GM19468 (cell line): ENCODE results near the gene LPCAT3.

Experiments used
- ATAC-seq: cut with Tn5 transposase; IDR thresholded peaks from one replicate; pipeline ENCODE4 v1.9.1; 2021; ENCODE audit warnings: mild to moderate bottlenecking, moderate library complexity, moderate number of reproducible peaks; ENCODE audit not compliant: unreplicated experiment; ENCODE audit errors: extremely low read depth

Gene LPCAT3

DNA sequence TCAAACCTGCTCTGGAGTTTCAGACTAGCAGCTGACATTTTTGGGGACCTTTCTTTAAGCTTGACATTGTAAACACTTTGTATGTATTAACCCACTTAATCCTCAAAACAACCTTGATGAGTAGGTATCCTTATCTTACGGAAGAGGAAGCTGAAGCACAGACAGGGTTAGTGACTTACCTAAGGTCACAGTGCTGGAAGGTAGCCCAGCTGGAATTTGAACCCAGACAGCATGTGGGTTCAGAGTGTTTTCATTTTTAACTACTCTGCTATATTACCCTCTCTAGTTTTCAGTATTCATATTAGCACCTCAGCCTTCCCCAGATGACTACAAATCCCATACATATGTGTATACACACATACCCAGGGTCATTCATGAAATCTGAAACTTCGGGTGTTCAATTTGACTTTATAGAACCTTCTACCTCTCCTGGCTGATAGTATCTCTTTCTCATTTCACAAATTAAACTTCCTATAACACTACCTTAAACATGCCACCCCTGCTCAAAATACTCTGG lies 13.9 kb downstream of the LPCAT3 start:
- no peak for ATAC-seq

DNA sequence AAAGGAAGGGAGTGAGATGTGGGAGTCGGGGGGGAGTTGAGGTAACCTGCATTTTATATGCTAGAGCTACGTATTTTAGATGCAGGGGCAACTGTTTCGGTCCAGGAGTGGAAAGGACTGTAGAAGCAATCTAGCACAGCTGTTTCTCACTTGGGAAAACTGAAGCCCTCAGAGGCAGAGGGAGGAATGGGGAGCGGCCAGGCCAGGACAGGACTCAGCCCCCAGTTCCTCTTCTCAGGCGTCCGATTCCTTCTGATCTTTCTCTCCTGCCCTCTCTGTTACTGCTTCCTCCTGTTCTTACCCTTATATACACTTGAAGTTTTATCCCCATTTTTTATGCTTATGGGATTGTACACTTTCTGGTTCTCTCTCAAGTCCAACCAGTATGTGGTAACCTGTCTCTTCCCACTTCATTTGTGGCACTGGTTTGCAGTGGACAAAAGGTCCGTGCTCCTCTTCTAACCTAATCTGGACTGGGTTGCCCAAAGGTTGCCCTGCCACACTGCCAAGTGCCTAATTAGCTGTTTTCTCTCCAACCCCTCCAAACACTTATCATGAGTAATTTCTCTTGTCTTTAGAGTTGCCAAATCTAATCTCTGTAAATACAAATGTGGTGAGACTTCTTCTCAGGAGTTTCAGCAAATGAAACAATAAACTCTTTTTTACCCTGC lies 16.2 kb downstream of the LPCAT3 start:
- ATAC-seq: no peak

DNA sequence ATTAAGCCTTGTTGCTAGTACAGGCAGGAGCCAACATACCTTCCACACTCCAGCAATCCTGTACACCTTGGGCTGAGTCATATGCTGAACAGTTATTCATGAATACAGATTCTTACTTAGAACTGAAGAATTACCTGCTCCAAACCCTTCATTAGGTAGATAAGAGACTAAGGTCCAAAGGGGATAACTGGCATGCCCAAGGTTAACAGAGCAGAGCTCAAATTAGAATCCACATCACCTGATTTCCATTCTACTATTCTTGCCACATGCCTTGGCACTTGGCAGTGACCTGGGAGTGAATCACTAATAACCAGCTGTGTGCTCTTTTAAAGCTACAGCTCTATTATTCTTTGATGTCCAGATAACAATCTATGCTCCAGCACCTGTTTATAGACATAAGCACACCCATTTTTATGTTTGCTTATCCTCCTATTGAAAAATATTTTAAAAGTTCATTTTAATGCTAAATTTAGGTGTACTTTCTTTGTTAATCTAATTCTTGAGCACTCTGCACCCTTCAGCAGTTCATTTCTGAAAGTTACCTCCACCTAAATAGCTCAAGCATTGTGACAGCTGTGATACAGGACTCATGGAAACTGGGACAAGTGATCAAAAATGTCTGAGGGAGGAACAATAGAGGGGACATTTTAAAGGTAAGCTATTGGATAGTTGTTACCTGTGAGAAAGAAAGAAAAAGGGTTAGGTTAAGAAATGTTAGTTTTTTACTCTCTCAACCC lies 19.4 kb downstream of the LPCAT3 start:
- no peak for ATAC-seq

DNA sequence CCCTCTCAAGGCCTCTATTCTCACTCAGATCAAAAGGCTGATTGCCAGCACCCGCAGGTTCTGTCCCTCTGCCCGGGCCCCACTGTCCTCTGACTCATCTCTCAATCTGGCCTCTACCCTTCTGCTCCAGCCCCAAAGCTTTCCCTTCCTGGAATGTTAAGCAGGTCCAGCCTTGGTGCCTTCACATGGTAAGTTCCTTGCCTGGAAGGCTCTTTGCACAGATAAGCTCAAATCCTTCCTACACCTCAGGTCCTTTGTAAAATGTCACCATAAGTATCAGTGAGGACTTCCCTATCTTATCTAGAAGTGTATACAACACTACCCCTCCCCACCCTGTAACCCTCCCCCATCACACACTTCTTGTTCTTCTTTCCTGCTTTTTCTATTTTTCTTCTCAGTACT lies 22.2 kb downstream of the LPCAT3 start:
- no peak for ATAC-seq

DNA sequence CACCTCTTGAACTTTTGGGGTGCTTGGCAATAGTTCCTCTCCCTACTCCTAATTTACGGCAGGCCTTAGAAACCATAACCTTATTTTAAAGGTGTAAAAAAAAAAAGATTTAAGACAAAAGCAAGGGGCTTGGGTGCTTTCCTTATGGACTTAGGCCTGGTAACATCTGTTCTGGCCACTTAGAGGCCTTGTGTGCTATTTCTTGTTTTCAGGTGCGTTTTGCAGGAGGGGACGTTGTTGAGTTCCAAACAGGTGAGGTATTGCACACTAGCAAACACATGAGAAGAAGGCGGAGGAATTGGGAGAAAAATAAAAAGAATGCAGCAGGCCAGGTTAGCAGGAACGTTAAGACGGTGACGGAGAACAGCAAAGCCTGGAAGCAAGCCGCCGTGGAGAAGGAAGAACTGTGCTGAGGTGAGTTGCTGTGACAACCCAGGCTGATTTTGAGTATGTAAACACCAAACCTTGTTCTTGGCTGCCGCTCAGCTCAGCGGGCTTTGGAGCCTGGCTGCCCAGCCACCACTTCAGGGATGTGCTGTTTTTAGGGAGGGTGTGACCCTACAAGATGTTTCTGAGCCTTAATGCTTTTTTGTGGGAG lies 30.2 kb downstream of the LPCAT3 start:
- no peak for ATAC-seq

DNA sequence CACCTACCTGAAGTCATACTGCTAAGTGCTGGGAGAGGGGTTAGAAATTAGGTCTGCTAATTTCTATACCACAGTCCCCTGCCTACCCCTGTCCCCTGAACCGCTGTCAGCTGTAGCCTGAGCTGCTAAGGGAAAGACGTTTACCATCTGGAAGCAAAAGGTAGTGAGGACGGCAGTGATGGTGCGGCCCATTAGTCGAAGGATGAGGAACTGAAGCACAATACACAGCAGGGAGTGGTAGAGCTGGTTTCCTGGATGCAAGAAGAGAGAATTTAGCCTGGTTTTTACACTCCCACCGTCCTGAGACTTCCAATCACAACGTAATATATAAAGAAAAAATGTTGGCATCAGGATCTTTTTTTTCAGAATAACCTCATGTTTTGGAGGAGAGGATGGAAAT lies 35.7 kb downstream of the LPCAT3 start:
- ATAC-seq: no peak

DNA sequence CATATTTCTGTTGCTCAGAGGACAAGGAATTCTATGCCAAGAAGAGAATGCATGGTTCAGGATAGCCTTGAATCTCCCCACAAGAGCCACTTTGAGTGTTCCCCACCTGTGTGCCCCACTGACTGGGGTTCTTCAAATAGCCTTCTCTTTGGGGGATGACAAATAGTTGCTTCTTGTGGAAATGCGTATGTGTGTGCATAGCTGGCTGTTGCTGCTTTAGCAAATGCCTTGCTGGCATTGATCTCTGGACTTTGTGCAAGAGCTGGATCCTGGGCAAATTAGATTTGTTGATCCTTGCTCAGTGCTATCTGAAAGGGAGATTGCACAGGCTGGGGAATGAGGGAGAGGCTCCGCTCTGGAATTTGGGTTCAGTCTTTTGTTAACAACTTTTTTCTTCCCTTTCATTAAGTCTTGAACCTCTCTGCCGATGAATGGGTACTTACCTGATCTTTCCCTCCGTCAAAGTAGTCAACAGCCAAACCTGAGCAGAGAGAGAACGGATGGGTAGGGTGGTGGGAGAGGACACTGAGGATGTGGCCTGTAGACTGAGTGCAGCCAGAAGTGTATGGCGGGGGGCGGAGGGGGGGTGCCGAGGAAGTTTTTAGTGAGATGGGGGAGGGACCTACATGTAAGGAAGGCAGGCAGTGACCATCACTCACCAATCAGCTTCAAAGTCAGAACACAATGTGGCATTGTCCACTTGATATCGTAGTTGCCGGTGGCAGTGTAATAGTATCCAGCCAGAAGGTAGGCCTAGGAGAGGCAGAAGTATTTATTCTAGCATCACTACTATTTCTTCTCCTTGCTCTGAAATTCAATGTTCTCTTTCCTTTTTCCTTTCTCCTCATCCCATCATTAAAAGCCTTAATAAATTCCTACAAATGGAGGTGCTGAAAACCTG lies 36.9 kb downstream of the LPCAT3 start:
- ATAC-seq: no peak

DNA sequence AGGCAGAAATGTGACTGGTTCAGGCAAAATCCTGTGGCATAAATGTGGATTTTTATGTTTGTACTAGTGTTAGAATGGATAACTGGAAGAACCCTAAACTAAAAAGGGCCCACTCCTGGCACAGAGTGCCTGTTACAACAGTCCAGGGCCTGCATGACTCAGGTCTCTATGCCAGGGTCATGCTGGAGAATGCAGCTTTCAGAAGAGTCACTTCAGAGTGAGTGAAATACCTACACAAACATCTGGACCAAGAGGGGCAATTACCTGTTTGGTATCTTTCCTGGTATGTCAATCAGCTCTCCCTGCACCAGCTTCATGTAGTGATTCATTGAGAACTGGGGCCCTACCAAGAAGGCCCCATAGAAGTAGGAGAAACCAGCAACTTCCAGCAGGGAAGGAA lies 37.5 kb downstream of the LPCAT3 start:
- no peak for ATAC-seq

DNA sequence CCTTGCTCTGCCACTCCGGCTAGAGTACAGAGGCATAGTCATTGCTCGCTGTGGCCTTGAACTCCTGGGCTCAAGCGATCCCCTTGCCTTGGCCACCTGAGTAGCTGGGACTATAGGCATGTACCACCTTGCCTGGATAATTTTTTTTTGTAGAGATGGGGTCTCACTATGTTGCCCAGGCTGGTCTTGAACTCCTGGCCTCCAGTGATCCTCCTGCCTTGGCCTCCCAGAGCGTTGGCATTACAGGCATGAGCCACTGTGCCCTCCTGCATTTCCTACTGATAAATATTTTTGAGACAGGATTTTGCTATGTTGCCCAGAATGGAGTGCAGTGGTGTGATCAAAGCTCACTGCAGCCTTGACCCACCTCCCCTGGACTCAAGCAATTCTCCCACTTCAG lies 38.2 kb downstream of the LPCAT3 start:
- no peak for ATAC-seq

DNA sequence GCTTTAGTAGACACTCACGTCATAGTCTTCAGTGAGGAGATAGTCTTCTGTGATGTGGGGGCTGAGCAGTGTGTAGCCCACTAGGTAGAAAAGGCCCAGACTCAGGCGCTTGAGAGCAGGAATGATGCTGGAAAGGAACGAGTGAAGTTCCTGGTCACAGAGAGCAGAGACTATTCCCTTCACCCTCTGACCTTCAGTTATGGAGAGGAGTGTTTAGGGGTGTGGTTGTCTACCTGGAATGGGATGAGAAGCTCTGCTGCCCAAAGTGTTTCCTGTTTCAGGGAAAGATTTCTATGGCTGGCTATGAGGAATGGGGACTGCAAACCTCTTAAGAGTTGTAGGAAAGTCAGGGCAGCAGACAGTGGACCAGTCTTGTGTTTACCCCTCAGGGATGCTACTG lies 38.8 kb downstream of the LPCAT3 start:
- ATAC-seq: no peak

DNA sequence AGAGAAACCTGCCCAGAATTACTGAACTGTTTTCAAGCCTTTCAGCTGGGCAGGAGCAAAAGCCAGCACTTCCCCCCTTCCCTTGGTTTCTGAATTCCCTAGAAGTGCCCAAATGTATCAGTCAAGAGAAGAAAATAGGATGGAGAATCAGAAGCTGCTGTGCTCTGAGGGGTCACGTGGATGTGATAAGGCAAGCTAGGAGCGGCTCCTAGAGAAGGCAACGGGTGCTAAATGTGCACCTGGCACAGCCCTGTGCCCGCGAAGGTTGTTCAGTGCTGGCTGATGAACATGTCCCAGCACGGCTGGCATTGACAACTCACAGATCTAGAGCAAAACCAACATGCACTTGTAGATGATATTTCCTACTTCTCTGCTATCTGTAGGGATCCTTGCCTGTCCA lies 39.3 kb downstream of the LPCAT3 start:
- ATAC-seq: no peak

DNA sequence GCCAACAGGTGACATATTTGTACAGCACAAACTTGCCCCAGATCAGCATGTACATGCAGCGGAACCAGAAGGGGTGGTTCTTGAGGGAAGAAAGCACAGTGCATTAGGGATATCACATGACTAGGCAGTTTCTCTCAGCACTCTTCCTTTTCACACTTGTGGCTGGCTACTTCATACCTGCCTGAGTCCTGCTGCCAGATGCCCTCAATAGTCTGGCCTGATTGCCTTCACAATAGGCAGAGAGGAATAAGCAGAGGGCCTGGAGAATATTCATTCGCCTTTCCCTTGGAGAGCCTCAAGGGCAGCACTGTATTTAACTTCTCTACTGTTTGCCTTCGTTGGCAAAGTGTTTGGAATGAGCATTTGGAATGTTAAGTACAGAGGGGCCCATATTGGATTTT lies 39.7 kb downstream of the LPCAT3 start:
- ATAC-seq: no peak

DNA sequence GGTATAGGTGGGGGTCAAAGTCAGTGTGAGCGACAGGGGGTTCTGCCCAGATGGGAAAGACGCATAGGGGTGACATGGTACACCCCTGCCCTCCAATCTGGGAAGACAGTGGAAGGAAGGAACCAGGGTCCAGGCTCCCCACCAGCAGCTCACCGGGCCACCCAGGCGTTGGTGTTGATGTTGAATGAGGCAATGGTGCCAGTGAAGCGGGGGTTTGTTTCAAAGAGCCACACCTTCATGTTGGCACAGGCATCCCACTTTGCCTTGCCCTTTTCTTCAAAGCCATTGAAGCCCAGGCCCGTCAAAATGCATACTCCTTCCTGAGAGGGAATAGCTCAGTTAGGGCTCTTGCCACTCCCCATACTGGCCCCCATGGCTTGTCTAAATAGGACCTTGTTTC lies 40.1 kb downstream of the LPCAT3 start:
- ATAC-seq: no peak

DNA sequence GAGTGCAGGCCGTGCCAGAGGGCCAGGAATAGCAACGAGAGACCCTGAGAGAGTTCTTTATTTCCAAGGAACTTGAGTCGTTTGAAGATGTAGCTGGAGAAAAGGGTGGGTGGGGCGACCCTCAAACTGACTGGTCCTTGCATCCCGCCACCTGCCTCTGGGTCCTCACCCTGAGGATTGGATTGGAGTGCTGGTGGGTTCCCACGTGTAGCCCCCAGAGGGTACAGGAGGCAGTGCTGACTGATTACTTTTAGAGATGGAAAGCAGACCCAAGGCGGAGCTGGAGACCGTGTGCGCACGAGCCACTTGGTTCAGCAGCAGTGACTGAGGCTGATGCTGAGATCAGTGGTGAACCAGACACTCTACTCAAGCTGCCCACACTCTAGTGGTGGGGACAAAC lies 40.6 kb downstream of the LPCAT3 start:
- ATAC-seq: no peak

DNA sequence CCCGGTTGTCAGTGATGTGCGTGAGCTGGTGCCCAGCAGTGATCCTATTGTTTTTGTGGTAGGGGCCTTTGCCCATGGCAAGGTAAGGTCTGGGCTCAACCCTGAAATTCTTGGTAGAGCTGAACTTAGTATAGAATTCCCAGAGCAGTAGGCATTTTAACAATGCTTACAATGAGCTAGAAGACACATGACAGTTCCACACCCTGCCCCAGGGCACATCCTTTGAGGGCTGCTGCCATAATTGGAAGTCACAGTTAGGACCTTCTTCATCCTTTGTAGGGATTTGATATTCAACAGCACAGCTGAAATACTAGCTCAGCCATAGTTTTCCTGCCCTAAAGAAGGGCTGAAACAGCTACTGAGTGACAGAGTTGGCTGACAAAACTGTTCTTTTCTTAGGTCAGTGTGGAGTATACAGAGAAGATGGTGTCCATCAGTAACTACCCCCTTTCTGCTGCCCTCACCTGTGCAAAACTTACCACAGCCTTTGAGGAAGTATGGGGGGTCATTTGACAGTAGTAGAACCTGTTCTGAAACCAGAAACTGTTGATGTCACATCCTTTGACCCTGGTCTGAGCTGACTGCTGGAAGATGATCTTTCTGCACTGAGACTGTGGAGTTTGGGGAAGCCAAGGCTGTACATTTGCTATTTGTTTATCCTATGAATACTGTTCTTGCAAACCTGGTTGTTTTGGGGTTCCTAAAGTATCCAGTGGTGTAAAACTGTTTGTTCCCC lies 42.8 kb downstream of the LPCAT3 start:
- no peak for ATAC-seq

DNA sequence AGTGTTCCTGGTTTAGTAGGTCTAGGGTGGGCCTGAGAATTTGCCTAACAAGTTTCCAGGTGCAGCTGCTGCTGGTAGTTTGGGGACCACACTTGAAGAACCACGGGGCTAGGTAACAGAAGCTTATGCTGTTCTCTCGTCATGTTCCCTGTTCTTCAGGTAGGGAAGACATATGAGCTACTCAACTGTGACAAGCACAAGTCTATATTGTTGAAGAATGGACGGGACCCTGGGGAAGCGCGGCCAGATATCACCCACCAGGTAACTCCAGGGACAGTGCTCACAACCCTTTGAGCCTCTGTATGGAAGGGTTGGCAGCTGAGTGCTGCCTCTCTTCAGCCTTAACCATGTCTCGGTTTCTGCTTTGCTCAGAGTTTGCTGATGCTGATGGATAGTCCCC lies 44.1 kb downstream of the LPCAT3 start:
- ATAC-seq: no peak

DNA sequence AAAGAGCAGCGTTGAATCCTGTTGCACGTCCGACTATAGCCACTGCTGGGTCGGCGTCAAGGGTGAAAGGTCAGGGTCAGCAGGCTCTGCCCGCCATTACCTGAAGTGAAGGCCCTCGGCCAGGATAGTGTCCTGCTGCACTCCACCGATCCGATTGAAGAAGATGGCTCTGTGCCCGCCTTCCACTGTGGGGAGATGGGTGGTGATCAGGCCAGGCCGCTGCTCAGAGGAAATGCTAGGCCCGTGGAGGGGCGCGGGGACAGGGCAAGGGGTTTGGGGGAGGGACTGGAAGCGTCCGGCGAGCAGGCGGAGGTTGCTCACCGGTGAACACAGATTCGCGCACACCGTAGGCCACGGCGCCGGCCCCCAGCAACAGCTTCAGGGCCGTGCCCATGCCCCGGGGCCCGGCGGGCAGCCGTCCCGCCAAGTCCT lies 48.2 kb downstream of the LPCAT3 start:
- no peak for ATAC-seq

DNA sequence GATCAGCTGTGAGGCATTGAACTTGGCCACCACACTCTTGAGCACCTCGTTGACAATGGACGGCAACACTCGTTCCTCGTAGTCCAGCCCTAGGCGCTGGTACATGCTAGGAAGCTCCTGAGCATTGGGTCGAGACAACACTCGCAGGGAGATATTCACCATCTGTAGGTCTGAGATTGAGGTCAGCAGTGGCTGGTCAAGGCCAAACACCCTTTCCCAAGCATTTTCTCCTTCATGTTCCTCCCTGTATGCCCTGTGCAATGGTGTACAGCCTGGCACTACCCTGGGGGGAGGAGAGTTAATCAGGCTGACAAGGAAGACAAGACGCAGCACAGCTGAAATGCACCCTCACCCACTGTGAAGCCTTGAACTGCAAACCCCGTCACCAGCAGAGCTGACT lies 49.9 kb downstream of the LPCAT3 start:
- no peak for ATAC-seq

DNA sequence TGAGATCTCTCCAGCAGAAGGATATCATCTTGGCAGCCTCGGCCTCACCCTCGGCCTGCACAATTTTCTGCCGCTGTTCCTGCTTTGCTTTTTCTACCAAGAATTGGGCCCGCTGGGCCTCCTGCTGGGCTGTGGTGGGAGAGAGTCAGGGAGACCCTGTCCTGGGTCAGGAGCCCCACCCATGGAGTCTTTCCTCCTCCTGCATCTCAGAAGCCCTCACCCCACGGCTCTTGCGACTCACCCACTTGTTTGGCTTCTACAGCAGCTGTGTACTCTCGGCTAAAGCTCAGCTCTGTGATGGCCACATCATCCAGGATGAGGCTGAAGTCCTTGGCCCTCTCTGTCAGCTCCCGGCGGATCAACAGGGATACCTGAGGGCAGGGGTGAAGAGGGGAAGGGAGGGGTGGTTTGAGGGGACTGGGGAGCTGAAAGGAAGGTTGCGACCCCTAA lies 50.6 kb downstream of the LPCAT3 start:
- no peak for ATAC-seq

DNA sequence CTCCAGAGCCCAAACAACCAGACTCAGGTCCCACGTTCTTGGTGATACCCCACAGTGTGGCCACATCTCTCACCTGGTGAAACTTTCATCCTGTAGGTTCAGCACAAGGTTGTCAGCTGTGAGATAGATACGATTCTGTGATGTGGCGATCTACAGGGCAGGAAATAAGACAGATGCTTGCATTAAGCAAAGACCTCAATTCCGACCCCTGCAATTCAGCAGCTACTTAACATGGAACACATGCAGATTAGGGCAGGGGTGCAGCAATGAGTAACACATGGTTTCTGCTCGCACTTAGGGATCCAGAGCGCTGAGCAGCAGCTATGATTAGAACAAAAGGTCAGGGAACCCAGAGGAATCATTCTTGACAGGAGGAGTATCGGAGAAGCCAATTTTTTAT lies 51.9 kb downstream of the LPCAT3 start:
- no peak for ATAC-seq
